Daoy (cell line): ENCODE results near the gene ZRANB1. TPM values are rescaled to one million over a fixed set of nuclear protein-coding genes. Genes with fewer than 3 reads are reported as not detected.
A peak's percentile ranks its signal among the peaks of the same experiment; 100 is the strongest.
"Not testable (repeated sequence)": the region's sequence is repeated elsewhere in the genome, so short reads cannot be mapped to it uniquely, and the experiment has no call there.

Experiments
- DNase-seq: peaks from one replicate; pipeline ENCODE4 v3.0.0-alpha.2; 2015; ENCODE audit warnings: low read depth
- total RNA-seq: library from RNA; depleted of rRNA; stranded (reverse); fragments of >200 nt; shearing (Covaris generic); gene quantifications from 2 replicates; pipeline ENCODE4 v1.2.3, GENCODE V29; 2014; rRNA removed

The ZRANB1 gene
- total RNA-seq: 13.7 and 23.7 TPM in 2 replicates

DNA sequence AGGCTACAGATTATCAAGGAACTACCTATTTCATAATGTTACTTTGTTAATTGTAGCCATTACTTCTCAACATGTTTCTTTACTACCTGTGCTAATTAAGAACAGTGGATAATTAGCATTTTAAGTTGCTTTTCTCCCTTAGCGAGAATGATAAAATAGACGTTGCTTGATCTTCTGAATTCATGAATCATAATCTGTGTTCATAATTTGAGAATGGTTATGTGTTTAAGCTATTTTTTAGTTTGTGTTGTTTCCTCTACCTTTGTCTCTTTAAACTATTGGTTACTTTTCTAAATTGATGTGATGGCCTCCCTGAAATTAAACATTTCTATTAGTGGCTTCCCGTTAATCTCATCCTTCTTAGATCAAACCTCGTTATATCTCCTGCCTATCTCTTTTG, at the start of gene ZRANB1:
TSS of gene ZRANB1 (plus strand) at position 301 of the 400 bp plus-strand sequence. CDS start 371 bp downstream, outside the sequence.
- no peak for DNase-seq

DNA sequence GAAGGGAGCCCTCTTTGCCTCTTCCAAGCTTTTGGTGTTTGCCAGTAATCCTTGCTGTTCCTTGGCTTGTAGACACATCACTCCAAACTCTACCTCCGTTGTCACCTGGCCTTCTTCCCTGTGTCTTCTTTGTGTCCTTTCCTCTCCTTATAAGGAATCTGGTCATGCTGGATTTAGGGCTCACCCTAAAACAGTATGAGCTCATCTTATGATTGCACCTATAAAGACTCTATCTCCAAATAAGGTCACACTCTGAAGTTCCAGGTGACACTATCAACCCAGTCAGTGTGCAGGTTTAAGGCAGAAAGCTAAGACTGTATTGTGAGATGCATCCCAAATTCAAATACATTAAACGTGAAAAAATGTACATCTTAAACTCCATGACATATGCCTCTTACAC, 49.0 kb upstream of the ZRANB1 start:
- no peak for DNase-seq

DNA sequence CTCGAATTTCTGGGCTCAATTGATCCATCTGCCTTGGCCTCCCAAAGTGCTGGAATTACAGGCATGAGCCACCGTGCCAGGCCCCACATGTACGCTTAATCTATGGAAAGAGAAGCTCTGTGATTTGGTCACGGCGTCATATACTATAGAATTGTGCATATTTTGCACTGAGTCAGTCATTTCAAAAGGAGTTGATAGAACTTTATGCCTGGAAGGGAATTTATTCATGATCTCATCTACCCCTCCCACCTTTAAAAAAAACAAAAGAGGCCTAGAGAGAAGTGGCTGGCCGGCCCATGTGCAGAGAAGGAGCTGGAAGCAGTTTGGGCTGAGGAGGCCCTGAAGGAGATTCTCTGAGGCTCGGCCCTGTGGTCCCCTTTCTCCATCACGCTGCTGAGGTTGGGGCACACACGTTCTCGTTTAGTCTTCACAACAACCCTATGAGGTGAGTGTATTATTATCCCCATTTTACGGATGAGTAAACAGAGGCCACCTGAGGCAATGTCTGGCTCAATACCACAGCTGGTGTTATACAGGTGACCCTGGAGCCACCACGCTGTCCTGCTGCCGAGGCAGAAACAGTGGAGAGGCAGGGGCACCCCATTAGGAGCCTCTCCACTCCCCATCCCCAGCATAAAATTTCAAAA, 47.2 kb upstream of the ZRANB1 start:
- DNase-seq: no peak

DNA sequence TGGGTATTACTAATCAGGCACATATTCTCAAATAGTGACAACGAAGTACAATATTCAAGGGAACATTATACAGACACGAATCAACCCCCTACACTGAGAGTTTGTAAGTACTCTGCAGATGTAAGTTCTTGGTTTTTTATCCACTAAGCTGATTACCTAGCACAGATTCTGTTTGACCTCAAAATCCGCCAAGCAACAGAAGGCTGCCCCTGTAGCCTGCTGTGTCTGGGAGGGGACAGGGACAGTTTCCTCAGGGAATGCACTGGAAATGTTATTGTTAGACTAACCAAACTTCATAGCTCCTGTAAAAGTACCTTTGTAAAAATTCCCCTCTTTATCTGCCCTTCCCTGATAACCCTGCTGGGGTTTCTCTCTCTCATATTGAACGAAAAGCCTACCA, 45.2 kb upstream of the ZRANB1 start:
- DNase-seq: no peak

DNA sequence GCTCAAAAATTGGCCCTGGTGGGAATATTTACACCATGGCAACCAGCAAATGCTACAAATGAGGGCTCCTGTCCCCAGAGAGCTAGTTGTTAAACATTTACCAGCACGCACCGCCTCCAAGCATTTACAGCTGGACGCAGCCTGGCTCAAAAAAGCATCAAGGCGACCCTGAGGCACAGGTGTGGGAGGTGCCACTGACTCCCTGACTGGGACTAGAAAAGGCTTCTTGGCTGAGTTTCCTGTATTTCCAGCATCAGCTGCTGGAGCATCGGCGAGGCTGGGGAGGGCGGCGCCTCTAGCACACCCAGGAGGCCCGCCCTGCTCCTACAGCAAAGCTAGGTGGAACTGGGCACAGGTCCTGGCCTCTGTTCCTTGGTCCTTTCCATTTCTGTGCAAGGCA, 43.5 kb upstream of the ZRANB1 start:
- no peak for DNase-seq

DNA sequence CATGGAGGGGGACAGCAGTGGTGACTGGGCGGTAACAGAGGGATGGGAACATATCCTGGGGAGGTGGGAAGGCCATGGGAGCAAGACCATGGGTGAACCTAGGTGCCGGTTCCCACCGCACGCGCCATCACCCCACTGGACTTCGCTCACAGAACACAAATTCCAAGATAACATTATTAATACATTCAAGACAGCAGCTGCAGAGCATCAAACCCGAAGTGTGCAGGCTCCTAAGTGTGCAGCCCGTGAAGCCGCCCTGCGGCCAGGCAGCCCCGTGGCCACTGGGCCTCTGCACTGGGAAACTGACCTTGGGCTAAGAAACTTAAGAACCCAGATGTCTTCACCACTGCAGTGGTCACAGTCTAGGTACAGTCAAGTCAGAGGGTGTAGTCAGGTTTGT, 42.8 kb upstream of the ZRANB1 start:
- no peak for DNase-seq

DNA sequence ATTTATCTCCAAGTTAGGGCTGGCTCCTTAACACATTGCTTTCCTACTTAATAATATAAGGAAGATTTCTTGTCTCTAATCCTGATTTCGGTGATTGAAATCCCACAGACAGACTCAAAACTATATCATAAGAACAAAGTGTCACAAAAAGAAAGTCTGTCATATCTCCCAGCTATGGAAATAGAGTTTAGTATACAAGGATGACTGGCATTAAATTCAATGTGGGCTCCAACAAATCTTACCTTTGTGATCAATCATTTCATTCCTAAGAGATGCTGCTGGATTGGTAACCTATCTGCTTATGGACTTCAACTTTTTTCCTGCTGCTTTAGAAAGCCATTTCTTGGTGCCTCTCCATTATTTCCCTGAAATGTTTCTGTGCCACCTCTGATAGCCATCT, 39.5 kb upstream of the ZRANB1 start:
- DNase-seq: no peak

DNA sequence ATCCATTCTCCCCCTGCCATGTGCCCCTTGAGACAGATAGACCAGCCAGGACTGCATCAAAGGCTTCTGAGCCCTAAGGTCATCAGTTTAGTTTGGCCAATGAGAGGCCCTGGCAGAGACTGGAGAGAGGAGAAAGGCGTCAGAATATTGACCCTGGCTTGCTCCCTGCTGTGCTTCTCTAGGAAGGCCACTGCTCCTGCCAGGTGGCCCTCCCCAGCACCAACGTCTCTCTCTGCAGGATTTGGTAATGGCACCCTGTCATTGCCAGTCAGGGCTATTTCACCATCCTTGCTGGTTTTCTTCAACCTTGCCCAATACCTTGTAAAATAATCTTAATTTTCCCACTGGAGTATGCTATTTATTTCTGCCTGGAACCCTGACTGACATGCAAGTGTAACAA, 38.8 kb upstream of the ZRANB1 start:
- no peak for DNase-seq

DNA sequence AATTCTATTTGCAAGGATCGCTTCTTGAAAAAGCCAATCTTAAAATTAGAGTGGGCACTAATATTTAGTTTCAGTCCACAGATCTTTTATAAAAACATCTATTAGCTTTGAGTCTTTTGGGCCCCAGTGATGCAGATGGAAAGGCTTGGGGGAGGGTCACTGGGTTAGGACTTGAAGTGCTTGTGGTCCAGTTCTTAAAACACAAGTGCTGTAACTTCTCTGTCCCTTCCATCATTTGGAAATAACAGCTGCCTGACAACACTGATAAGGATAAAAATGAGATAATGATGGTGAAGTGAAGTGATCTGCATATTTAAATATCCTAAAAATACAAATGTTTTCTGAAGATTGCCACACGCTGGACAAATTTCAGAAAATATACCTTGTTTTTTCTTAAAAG, 37.1 kb upstream of the ZRANB1 start:
- no peak for DNase-seq

DNA sequence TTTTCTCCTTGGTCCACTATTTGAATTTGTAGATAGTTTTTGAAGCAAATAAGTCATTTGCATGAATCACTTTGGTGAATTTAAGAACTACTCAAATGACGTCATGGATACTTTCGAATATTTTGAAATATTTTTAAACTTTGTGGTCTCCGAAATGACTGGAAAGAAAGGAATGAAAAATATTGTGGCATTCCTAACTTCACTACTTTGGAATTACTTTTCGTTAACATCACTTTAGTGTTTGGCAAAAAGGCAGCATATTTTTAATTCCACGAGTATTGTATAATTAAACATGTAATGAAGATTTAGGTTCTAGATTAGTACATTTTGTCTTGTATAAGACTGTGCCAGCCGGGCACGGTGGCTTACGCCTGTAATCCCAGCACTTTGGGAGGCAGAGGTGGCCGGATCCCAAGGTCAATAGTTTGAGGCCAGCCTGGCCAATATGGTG, 35.3 kb upstream of the ZRANB1 start:
- no peak for DNase-seq

DNA sequence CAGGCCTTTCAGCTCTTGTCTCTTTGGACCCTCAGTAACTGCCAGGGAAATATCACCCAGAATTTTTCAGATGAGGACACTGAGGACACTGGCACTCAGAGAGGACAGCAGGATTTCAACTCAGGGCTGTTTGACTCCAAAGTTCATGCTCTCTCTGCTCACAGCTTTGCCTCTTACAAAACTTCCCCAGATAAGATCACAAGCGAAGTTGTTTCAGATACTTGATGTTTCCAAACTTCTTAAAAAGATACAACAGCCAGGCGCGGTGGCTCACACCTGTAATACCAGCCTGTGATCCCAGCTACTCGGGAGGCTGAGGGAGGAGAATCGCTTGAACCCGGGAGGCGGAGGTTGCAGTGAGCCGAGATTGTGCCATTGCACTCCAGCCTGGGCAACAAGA, 32.4 kb upstream of the ZRANB1 start:
- DNase-seq: no peak

DNA sequence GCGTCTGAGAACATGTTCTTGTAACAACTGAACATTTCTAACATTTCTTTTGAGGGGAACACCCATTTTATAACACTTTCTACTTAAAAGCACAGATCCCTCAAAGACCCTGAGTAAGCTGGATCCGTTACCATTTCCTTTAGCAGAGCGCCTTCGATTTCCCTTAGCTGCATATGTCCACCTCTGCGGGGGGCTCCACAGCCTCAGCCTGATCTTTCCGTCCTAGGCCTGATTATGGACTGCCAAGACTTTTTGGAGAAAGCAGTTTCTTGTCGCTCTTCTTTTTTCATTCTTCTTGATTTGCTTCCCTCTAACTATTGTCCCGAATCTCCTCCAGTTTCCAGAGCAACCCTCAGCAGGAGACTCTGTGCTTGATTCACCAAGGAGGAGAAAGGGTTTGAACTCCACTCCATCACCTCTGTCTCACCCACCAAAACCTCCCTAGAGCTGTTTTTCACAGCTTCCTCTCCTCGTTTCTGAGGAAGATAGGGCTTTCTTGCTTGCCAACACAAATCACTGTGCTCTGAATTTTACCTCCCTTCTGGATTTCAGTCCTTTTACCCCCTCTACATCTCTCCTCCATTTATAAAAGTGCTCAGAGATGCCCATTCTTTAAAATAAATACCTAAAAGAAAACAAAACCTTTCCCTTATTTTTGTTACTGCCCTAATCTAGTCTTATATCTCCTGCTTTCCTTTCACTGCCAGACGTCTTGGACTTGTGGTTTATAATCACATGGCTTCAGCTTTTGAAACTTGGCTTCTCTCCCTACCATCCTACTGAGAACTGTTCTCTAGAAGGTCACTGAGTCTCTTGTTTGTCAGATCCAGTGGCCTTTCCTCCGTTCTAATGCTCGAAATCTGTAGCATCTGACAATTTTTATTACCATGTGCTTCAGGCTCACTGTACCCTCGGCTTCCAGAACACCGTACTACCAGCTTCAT, 30.5 kb upstream of the ZRANB1 start:
- DNase-seq: no peak

DNA sequence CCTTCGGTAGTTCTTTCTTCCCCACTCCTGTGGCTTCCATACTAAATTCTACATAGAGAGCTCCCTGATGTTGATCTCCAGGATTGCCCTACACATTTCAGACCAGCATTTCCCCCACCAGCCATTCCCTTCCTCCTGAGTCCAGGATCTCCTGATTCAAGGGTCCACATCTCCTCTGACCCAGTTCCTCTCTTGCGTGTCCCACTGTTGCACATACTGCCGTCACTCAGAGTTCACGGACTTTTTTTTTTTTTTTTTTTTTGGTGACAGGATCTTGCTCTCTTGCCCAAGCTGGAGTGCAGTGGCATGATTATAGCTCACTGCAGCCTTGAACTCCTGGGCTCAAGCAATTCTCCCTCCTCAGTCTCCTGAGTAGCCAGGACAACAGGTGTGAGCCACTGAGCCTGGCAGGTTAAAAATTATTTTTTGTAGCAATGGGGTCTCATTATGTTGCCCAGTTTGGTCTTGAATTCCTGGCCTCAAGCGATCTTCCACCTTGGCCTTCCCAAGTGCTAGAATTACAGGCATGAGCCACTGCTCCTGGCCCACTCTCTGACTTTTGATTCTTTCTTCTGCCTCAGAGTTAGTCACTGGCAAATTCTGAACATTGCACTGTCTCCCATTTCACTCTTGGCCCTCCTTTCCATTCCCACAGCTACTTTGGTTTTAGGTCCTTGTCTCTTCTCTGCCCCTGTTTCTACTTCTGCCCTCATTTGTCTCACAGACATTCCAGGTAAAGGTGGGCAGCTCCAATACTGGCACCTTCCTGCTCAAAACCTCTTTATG, 29.6 kb upstream of the ZRANB1 start:
- DNase-seq: no peak

DNA sequence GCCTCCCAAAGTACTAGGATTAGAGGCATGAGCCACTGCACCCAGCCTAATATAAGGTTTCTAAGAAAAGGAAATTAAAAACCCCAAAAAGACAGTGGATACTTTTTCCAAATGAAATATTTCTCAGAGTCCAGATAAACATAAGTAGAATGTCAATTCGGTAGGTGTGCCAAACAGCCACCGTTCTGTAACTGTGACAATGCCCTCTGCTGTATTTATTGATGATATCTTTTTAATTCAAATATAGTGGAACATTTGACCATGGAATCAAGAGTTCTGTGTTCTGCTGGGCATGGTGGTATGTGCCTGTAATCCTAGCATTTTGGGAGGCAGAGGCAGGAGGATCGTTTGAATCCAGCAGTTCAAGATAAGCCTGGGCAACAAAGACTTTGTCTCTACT, 28.8 kb upstream of the ZRANB1 start:
- DNase-seq: no peak

DNA sequence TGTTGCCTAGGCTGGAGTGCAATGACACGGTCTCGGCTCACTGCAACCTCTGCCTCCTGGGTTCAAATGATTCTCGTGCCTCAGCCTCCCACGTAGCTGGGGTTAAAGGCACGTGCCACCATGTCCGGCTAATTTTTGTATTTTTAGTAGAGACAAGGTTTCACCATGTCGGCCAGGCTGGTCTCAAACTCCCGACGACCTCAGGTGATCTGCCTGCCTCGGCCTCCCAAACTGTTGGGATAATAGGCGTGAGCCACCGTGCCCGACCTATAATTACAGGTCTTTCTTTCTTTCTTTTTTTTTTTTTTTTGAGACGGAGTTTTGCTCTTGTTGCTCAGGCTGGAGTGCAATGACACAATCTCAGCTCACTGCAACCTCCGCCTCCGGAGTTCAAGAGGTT, 27.5 kb upstream of the ZRANB1 start:
- not testable (repeated sequence) for DNase-seq

DNA sequence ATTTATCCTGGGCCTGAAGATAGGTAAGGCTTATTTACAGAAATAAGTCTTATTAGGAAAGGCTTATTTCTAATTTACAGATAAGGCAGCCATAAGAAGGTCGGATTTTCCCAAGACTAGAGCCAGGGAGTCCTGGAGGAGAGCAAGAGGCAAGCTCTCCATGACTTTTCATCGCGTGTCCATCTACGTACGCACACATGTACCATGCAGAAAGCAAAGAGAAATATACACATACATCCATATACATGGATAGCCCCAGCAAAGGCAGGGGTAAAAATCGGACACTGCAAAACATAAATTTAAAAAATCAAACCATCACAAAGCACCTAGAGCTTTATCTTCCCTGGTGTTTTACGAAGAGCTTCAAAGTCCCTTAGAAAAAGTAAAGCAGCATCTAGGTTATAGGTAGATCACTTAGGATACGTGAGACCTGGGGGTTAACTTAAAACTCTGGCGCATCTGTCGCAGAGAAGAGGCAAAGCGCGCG, 25.8 kb upstream of the ZRANB1 start:
- DNase-seq: no peak

DNA sequence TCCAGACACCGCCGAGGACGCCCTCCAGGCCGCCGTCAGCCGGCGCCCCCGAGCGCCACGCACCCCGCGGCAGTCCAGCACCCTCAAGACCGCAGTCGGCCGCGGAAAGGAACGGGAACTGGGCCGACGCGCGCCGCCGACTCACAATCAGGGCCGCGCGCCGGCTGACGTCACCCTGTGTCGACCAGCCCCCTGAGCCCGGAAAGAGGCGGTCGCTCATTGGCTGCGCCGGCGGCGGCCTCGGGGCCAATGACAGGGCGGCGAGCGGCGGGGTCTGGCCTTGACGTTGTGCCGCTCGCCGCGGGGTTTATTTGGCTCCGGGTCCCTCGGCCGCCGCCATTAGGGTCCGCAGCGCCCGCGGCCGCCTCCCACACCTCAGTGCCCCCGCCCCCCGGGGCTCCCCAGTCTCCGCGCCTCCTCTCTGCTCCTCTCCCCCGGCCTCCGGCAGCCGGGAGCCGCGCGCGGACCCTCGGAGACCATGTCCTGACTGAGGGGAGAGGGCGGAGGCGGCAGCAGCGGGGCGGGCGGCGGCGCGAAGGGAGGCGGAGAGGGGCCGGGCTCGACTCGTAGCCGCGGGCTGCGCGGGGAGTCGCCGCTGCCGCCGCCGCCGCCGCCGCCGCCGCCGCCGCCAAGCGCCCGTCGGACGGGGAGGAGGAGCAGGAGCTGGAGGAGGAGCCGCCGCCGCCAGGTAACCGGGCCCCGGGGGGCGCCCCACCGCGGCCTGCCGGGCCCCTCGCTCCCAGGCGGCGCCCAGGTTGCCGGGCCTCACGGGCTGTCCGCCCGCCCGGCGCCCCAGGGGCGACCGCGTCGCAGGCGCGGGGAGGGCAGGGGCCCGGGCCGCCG, 25.1 kb upstream of the ZRANB1 start:
- DNase-seq: peak; percentile 96

DNA sequence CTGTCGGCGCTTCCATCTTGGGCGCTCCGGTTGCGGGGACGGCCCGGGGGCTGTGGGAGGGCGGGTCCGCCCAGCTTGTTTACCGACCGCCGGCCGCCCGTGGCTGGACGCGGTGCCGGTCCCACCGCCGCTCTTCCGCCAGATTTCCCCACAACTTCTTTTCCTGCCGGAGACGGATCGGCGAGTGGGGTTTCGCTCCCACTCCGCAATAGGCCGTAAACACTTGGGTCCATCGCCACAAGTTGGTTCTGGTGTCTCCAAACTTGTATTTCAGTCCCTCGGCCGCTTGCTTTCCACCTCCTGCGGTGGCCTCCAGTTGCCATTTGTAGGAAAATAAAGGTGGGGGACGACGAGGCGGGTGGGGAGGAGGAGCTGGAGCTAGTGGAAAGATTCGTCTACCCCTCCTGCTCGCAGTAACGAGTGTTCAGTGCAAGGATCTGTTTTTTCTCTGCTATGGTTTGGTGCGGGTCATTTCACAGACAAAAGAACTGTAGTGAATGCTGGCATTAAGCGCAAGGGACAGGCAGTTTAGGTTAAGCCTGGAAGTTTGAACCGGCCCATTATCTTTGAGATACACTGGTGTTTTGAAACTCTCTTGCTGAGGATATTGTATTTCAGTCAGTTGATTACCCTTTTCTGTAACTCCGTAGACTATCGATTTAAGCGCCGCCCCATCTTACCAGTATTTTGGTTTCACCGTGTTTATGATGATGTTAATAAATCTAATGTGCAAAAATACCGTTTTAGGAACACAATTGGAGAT, 24.3 kb upstream of the ZRANB1 start:
- peak; percentile 20 for DNase-seq

DNA sequence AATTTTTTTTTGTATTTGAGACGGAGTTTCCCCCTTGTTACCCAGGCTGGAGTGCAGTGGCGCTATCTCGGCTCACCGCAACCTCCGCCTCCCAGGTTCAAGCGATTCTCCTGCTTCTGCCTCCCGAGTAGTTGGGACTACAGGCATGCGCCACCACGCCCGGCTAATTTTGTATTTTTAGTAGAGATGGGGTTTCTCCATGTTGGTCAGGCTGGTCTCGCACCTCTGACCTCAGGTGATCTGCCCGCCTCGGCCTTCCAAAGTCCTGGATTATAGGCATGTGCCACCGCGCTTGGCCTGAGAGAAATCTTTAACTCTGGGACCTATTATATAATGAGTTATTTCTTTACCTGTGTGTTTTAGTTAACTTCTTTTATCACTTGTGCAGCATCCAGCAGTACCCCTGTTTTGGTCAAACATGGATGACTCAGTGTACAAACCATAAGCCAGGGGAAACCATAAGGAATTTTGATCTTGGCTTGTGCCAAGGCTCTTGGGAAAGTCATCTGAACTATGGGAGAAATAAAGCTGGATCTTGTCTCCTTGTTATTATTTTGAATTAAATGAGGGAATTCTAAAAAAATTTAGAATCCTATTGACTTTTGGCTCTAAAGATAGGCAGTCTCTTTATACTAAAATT, 23.6 kb upstream of the ZRANB1 start:
- peak; percentile 40 for DNase-seq

DNA sequence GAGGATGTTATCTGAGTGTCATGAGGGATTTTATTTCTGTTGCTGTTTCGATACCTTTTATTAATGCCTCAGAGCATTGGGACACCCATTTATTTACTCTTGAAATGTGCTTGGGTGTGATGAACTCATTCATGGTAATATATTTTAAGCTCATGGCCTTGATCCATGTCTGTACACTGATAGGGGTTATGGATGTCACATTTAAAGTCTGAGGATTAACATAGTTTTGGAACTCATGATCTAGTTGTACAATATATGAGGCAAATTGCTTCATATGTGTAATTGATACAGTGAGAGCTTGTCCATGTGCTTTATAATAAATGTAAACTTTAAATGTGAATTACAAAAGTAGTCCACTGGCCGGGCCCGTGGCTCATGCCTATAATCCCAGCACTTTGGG, 23.0 kb upstream of the ZRANB1 start:
- DNase-seq: no peak
